SK-N-DZ (cell line): ENCODE data around the gene MTHFD1L.
"Not testable (repeated sequence)": the region's sequence is repeated elsewhere in the genome, so short reads cannot be mapped to it uniquely, and the experiment has no call there.

Experiments
- DNase-seq: peaks from one replicate; pipeline ENCODE4 v3.0.0-alpha.2; 2015; ENCODE audit warnings: low spot score

Gene MTHFD1L

GRCh38 chr6:151040888-151041521 is 175.5 kb downstream of the MTHFD1L start:
- not testable (repeated sequence) for DNase-seq

GRCh38 chr6:151041686-151042085 is 176.2 kb downstream of the MTHFD1L start:
- DNase-seq = no peak

- not testable (repeated sequence) for DNase-seq
Measured at GRCh38 chr6:151042911-151043330, 177.4 kb downstream of the MTHFD1L start.

- DNase-seq = no peak
Measured at GRCh38 chr6:151043944-151044343, 178.4 kb downstream of the MTHFD1L start.

- DNase-seq = peak; percentile 14
Measured at GRCh38 chr6:151044465-151045441, 179.3 kb downstream of the MTHFD1L start.

- peak; percentile 56 for DNase-seq
Measured at GRCh38 chr6:151045511-151046222, 180.2 kb downstream of the MTHFD1L start.

GRCh38 chr6:151051164-151051563 is 185.7 kb downstream of the MTHFD1L start:
- no peak for DNase-seq

GRCh38 chr6:151052021-151052646 is 186.6 kb downstream of the MTHFD1L start:
- DNase-seq = no peak

- no peak for DNase-seq
Measured at GRCh38 chr6:151054306-151054705, 188.8 kb downstream of the MTHFD1L start.

GRCh38 chr6:151056230-151056907 is 190.9 kb downstream of the MTHFD1L start:
- no peak for DNase-seq

GRCh38 chr6:151057061-151057460 is 191.6 kb downstream of the MTHFD1L start:
- no peak for DNase-seq

GRCh38 chr6:151058021-151058733 is 192.7 kb downstream of the MTHFD1L start:
- DNase-seq = no peak

- DNase-seq = no peak
Measured at GRCh38 chr6:151059612-151060095, 194.2 kb downstream of the MTHFD1L start.

GRCh38 chr6:151060096-151060765 is 194.7 kb downstream of the MTHFD1L start:
- no peak for DNase-seq

- no peak for DNase-seq
Measured at GRCh38 chr6:151060766-151061531, 195.4 kb downstream of the MTHFD1L start.

GRCh38 chr6:151063352-151063751 is 197.8 kb downstream of the MTHFD1L start:
- DNase-seq = no peak

GRCh38 chr6:151063842-151064647 is 198.5 kb downstream of the MTHFD1L start:
- no peak for DNase-seq
